BLaER1 (cell line): Measurements from ENCODE around the gene SLC8A1.

ENCODE experiments used
- H3K27ac ChIP-seq: shearing (Covaris generic); formaldehyde crosslinking; 2 replicates; pipeline ENCODE4 v1.8.1; 2022
- H3K27me3 ChIP-seq: shearing (Covaris generic); formaldehyde crosslinking; 2 replicates; pipeline ENCODE4 v1.8.1; 2022
- H3K36me3 ChIP-seq: shearing (Covaris generic); formaldehyde crosslinking; 2 replicates; pipeline ENCODE4 v1.8.1; 2022
- H3K4me1 ChIP-seq: shearing (Covaris generic); formaldehyde crosslinking; 2 replicates; pipeline ENCODE4 v1.8.1; 2022
- H3K4me2 ChIP-seq: shearing (Covaris generic); formaldehyde crosslinking; 2 replicates; pipeline ENCODE4 v1.8.1; 2022
- H3K4me3 ChIP-seq: shearing (Covaris generic); formaldehyde crosslinking; 2 replicates; pipeline ENCODE4 v1.8.1; 2022
- H3K9ac ChIP-seq: shearing (Covaris generic); formaldehyde crosslinking; 2 replicates; pipeline ENCODE4 v1.8.1; 2022
- H3K9me3 ChIP-seq: shearing (Covaris generic); formaldehyde crosslinking; 2 replicates; pipeline ENCODE4 v1.8.1; 2022
- H4K20me1 ChIP-seq: shearing (Covaris generic); formaldehyde crosslinking; 2 replicates; pipeline ENCODE4 v1.8.1; 2022
- Cebpa-rat ChIP-seq: shearing (Covaris generic); IDR thresholded peaks from 2 replicates; pipeline ENCODE4 v1.8.1; 2022

The SLC8A1 gene

GRCh38 chr2:40397765-40398164, 54.1 kb downstream of the SLC8A1 start:
- H3K4me1 ChIP-seq, result peaks cover 11% of the 10 kb centered on the region
- H3K27me3 ChIP-seq, result no peaks in the 10 kb centered on the region

DNA sequence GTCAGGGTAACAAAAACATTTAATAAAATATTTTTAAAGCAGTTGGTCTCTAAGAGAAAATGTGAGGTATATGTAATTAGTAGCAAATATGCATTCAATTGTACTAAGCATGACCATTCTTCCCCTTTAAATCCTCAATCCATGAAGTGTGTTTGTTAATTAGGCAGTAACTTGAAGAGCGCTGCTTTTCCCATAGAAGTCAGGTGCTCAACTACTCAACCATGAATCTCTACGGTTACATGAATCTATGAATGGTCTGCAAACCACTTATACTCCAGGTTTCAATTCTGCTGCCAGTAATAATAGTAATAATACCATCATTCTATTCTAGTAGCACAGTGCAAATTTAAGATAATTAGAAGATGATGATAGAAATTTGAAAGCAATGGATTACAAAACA, 55.8 kb downstream of the SLC8A1 start:
- peaks cover 11% of the 10 kb centered on the region for H3K4me1 ChIP-seq
- no peak for TF ChIP-seq Cebpa-rat
- peak overlapping the region; percentile 20; the same call in 1 of the 2 replicates for H3K4me2 ChIP-seq
- H3K9ac ChIP-seq, result no peak overlapping the region
- H3K27me3 ChIP-seq, result no peaks in the 10 kb centered on the region
- 0 out of 2 replicates have a peak, but pooled peaks cover 3% of the 10 kb centered on the region for H3K36me3 ChIP-seq
- peaks cover 6% of the 10 kb centered on the region; the same call in 1 of the 2 replicates for H3K9me3 ChIP-seq
- H3K4me3 ChIP-seq, result no peak overlapping the region
- no peak overlapping the region for H3K27ac ChIP-seq
- no peaks in the 10 kb centered on the region for H4K20me1 ChIP-seq

More at GRCh38 chr2:40397765-40398164, 54.1 kb downstream of the SLC8A1 start:
- Histone ChIP-seq H3K4me2 (no peak overlapping the region), H3K9me3 (peaks cover 10% of the 10 kb centered on the region; the same call in 1 of the 2 replicates), H3K4me3 (no peak overlapping the region), H3K36me3 (0 out of 2 replicates have a peak, but pooled peaks cover 3% of the 10 kb centered on the region), H4K20me1 (no peaks in the 10 kb centered on the region), H3K9ac (no peak overlapping the region), H3K27ac (no peak overlapping the region)
- TF ChIP-seq Cebpa-rat, result no peak

GRCh38 chr2:40395169-40396073, 56.5 kb downstream of the SLC8A1 start:
- no peaks in the 10 kb centered on the region for H3K27me3 ChIP-seq
- H3K4me1 ChIP-seq, result peaks cover 11% of the 10 kb centered on the region
- H3K27ac ChIP-seq, result no peak overlapping the region
- no peak for TF ChIP-seq Cebpa-rat
- no peak overlapping the region for H3K4me2 ChIP-seq
- peaks cover 4% of the 10 kb centered on the region; the same call in 1 of the 2 replicates for H3K9me3 ChIP-seq
- no peak overlapping the region for H3K9ac ChIP-seq
- no peak overlapping the region for H3K4me3 ChIP-seq
- no peaks in the 10 kb centered on the region for H4K20me1 ChIP-seq
- 0 out of 2 replicates have a peak, but pooled peaks cover 3% of the 10 kb centered on the region for H3K36me3 ChIP-seq

- Histone ChIP-seq H3K36me3 (0 out of 2 replicates have a peak, but pooled peaks cover 3% of the 10 kb centered on the region), H3K4me3 (no peak overlapping the region), H3K27me3 (no peaks in the 10 kb centered on the region), H3K9me3 (no peaks in the 10 kb centered on the region), H3K27ac (no peak overlapping the region), H3K4me2 (no peak overlapping the region), H4K20me1 (no peaks in the 10 kb centered on the region), H3K4me1 (peaks cover 11% of the 10 kb centered on the region), H3K9ac (no peak overlapping the region)
- no peak for TF ChIP-seq Cebpa-rat
Measured at GRCh38 chr2:40394597-40394996, 57.3 kb downstream of the SLC8A1 start.

DNA sequence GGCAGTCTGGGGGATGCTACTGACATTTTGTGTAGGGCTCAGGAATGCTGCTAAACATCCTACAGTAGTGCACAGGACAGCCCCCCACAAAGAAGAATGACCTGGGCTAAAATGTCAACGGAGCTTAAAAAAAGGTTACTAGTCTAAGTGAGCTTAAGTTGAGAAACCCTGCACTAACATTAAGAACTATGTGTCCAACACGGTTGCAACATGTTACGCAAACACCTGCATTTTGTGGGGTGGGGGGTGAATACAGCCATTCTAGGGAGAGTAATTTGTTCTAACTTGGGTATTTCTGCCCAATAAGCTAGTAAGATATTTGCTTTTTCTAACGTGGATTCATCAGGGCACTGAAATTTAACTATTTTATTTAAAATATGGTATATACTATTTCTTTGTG, 57.9 kb downstream of the SLC8A1 start:
- Histone ChIP-seq H3K4me3 (no peak overlapping the region), H4K20me1 (no peaks in the 10 kb centered on the region), H3K4me1 (peaks cover 11% of the 10 kb centered on the region), H3K9ac (no peak overlapping the region), H3K36me3 (0 out of 2 replicates have a peak, but pooled peaks cover 3% of the 10 kb centered on the region), H3K27ac (no peak overlapping the region), H3K27me3 (no peaks in the 10 kb centered on the region), H3K9me3 (no peaks in the 10 kb centered on the region), H3K4me2 (no peak overlapping the region)
- TF ChIP-seq Cebpa-rat, result no peak

DNA sequence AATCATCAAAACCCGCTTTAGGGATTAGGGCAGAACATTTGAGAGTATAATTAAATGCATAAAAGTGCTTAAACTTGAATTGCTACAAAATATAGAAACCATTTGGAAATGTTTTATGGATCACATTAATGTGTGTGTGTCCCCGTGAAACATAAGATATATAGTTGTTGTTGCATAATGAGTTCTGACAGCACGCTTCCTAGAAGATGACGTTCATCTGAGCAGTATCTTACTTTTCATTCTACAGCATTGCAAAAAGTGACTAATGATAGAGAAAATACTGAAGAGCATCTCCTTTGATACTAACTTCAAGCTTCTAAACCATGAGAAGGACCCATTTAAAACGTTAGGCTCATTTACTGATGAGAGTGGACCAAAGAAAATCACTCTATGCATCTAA, 63.7 kb downstream of the SLC8A1 start:
- Histone ChIP-seq H3K4me3 (no peak overlapping the region), H3K27me3 (no peaks in the 10 kb centered on the region), H3K27ac (no peak overlapping the region), H3K4me1 (no peaks in the 10 kb centered on the region), H3K4me2 (no peak overlapping the region), H4K20me1 (no peaks in the 10 kb centered on the region), H3K9ac (no peak overlapping the region), H3K9me3 (peaks cover 8% of the 10 kb centered on the region), H3K36me3 (peaks cover 4% of the 10 kb centered on the region; the same call in 1 of the 2 replicates)
- no peak for TF ChIP-seq Cebpa-rat

- no peaks in the 10 kb centered on the region for H4K20me1 ChIP-seq
- no peaks in the 10 kb centered on the region for H3K4me1 ChIP-seq
- H3K36me3 ChIP-seq, result peaks cover 15% of the 10 kb centered on the region
- TF ChIP-seq Cebpa-rat, result no peak
- H3K27me3 ChIP-seq, result no peaks in the 10 kb centered on the region
- peaks cover 25% of the 10 kb centered on the region for H3K9me3 ChIP-seq
- no peak overlapping the region for H3K4me2 ChIP-seq
- H3K4me3 ChIP-seq, result no peak overlapping the region
- no peak overlapping the region for H3K27ac ChIP-seq
- H3K9ac ChIP-seq, result no peak overlapping the region
Measured at GRCh38 chr2:40386177-40386576, 65.7 kb downstream of the SLC8A1 start.

GRCh38 chr2:40384714-40385113, 67.2 kb downstream of the SLC8A1 start:
- Histone ChIP-seq H3K4me1 (no peaks in the 10 kb centered on the region), H3K4me3 (no peak overlapping the region), H4K20me1 (no peaks in the 10 kb centered on the region), H3K4me2 (no peak overlapping the region), H3K36me3 (peaks cover 28% of the 10 kb centered on the region), H3K9me3 (peaks cover 39% of the 10 kb centered on the region), H3K9ac (no peak overlapping the region), H3K27me3 (no peaks in the 10 kb centered on the region), H3K27ac (no peak overlapping the region)
- TF ChIP-seq Cebpa-rat, result peak; percentile 82; the same call in 1 of the 2 replicates

DNA sequence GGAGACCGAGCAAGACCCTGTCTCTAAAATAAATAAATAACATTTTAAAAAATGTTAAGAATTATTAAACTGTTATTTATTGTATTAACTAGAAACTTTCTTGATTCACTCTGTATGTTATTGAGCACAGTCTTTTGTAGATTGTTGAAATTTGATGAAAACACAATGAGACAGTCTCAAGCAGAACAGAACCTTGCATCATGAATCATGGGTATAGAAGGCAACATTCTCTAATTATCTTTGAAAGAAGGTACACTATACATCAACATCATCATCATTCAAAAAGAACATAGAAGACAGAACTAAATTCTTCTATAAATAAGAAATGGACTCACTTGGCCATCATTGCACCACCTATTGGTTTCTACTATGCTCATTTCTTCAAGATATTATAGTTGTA, 67.7 kb downstream of the SLC8A1 start:
- no peak overlapping the region for H3K4me3 ChIP-seq
- H3K27me3 ChIP-seq, result no peaks in the 10 kb centered on the region
- peaks cover 33% of the 10 kb centered on the region for H3K36me3 ChIP-seq
- H3K9me3 ChIP-seq, result peaks cover 44% of the 10 kb centered on the region
- no peak overlapping the region for H3K9ac ChIP-seq
- H3K4me1 ChIP-seq, result no peaks in the 10 kb centered on the region
- H3K4me2 ChIP-seq, result no peak overlapping the region
- no peak for TF ChIP-seq Cebpa-rat
- no peak overlapping the region for H3K27ac ChIP-seq
- H4K20me1 ChIP-seq, result no peaks in the 10 kb centered on the region

DNA sequence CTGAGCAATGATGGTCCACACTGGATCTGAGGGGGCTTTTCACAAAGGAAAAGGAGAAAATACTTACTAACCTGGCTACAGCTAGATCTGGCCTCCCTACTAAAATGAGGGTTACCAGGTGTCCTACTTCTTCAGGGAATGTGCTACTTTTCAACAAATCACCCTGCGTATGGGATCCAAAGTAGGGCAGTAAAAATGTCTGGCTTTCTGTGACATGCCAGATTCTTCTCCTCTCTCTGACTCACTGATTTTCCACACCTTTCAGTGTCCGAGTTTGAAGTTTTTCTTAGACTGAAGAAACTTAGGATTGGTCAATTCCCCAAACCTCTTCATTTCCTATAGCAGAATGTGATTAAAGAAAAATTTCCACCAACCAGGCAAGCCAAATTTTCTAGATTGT, 71.2 kb downstream of the SLC8A1 start:
- Histone ChIP-seq H3K4me1 (no peaks in the 10 kb centered on the region), H3K4me2 (no peak overlapping the region), H3K9ac (no peak overlapping the region), H3K9me3 (peaks cover 44% of the 10 kb centered on the region), H4K20me1 (no peaks in the 10 kb centered on the region), H3K27ac (no peak overlapping the region), H3K36me3 (peaks cover 44% of the 10 kb centered on the region), H3K4me3 (no peak overlapping the region), H3K27me3 (no peaks in the 10 kb centered on the region)
- no peak for TF ChIP-seq Cebpa-rat
